HG03460 (cell line): ENCODE results near the gene ERVK3-1.
A peak's percentile ranks its signal among the peaks of the same experiment; 100 is the strongest.

Experiments
- ATAC-seq: cut with Tn5 transposase; IDR thresholded peaks from one replicate; pipeline ENCODE4 v1.9.1; 2021; ENCODE audit not compliant: unreplicated experiment

The ERVK3-1 gene

DNA sequence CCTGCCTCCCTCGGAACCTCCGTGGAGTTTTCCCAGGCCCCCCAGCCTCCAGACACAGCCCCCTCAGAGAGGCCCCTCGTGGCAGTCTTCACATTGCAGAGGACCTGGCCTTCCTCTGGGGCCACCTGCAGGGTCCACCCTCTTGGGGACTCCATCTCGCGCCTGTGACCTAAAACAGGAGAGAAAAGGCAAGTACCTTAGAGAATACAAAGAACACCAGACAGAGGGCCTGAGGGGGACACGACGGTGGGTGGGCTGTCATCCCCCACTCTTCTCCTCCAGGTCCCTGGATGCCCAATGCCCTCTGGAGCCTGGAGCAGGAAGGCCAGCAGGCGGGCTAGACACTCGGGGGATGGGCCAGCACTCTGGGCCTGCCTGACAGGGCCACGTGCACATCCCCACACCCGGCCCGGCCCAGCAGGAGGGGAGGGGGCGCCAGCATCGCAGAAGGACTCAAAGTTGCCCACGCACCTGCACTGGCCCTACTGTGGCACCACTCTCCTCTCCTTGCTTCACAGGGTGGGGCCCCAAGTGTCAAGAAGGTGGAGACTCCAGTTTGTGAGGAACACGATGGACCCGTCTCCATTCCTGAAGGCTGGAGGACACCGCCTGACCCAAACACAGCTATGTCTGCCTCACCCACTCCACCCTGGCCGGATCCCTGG lies 52.4 kb downstream of the ERVK3-1 start:
- no peak for ATAC-seq

DNA sequence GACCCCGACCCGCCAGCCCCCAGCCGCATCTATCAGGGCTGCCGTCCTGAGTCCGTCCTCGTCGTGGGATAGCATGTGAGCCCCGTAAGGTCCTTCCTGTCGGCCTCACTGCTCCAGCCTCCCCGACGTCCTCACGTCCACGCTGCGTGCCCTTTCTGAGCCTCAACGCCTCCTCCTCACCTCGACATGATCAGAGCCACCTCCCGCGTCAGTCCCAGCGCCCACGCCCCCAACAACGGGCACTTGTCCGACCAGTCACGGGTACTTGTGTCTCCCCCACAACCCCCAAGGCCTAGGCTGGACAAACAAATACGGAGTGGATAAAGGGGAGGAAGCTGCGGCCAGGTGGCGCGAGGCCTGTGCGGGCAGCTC lies 56.7 kb downstream of the ERVK3-1 start:
- peak; percentile 27 for ATAC-seq

DNA sequence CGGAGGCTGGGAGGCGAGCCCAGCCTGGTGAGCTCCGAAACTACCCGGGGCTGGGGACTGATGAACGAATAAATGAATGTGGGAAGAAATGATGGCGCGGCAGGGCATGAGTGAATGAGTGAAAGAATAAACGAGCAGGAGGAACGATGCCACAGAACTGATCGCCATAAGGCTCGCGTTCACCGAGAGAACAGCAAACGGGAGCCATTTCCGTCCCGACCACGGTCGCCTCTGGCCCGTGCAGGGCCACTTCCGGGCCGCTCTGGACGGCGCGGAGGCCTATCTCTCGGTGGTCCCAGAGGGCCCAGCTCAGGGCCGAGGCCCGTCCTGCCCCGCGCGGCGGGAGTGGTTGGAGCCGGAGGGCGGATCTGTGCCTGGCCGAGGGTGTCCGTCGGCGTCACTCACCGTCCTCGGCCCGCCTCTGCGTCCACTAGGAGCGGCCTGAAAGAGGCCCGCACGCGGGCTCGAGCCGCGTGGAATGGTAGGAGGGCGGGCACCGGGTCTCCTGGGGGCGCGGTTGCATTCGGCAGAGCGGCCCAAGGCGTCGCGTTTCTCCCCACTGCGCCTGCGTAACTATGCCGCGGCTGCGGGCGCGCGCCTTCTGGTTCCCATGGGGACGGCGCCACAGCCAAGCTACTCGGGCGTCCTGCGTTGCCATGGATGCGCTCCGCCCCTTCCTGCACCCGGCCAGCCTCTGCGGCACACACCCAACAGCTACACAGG lies 57.3 kb downstream of the ERVK3-1 start, which contains the start of gene ZNF497:
Gene ZNF497 (minus strand): TSS at position 480 of the 723 bp plus-strand sequence. CDS start 5,116 bp downstream, outside the sequence.
- peak; percentile 79 for ATAC-seq

DNA sequence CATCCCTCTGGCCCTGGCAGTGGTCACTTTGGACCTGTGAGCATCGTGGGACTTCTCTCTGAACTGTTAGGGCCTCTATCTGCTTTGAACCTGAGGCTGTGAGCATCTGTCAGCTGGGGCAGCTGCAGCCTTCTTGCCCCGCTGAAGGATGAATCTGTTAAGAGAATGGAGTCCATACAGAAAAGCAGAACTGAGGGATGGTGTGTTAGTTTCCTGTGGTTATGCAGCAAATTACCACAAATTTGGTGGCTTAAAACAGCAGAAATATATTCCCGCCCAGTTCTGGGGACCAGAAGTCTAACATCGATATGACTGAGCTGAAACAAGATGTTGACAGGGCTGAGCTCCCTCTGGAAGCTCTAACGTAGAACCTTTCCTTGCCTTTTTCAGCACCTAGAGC lies 59.0 kb downstream of the ERVK3-1 start:
- ATAC-seq = no peak
